DOHH2 (cell line): ENCODE data around the gene OSBPL8.

Experiments used
- H3F3A ChIP-seq: fragments of 200-600 bp; sonication (generic), shearing (Covaris generic); 2 replicates; pipeline ENCODE4 v1.6.0; 2016; ENCODE audit warnings: antibody characterized with exemption, mild to moderate bottlenecking; ENCODE audit not compliant: control insufficient read depth, insufficient read depth
- H3K27ac ChIP-seq: fragments of 200-600 bp; sonication (generic); 2 replicates; pipeline ENCODE4 v1.5.1; 2014; ENCODE audit warnings: low read depth, mild to moderate bottlenecking, low read length, moderate library complexity
- H3K27me3 ChIP-seq: fragments of 200-600 bp; sonication (generic); 2 replicates; pipeline ENCODE4 v1.6.1; 2014; ENCODE audit warnings: mild to moderate bottlenecking, low read length, mixed read lengths; ENCODE audit not compliant: control insufficient read depth
- H3K36me3 ChIP-seq: fragments of 200-600 bp; sonication (generic); 2 replicates; pipeline ENCODE4 v1.6.1; 2014; ENCODE audit warnings: mild to moderate bottlenecking, low read length, moderate library complexity, mixed read lengths; ENCODE audit not compliant: control insufficient read depth
- H3K4me1 ChIP-seq: fragments of 200-600 bp; sonication (generic); 2 replicates; pipeline ENCODE4 v1.6.1; 2014; ENCODE audit warnings: mild to moderate bottlenecking, low read length, mixed read lengths; ENCODE audit not compliant: control insufficient read depth
- H3K4me2 ChIP-seq: fragments of 200-600 bp; sonication (generic); 2 replicates; pipeline ENCODE4 v1.6.0; 2014; ENCODE audit warnings: mild to moderate bottlenecking, low read length, moderate library complexity
- H3K4me3 ChIP-seq: fragments of 200-600 bp; sonication (generic); 2 replicates; pipeline ENCODE4 v1.5.1; 2014; ENCODE audit warnings: mild to moderate bottlenecking, low read length, mixed read lengths
- H3K79me2 ChIP-seq: fragments of 200-600 bp; sonication (generic); 2 replicates; pipeline ENCODE4 v1.6.1; 2014; ENCODE audit warnings: mild to moderate bottlenecking, low read length, mixed read lengths; ENCODE audit not compliant: control insufficient read depth
- H3K9me2 ChIP-seq: fragments of 200-600 bp; sonication (generic); replicated peaks from 2 replicates; pipeline ENCODE4 v1.6.1; 2014; ENCODE audit warnings: mild to moderate bottlenecking, low read length, mixed read lengths; ENCODE audit not compliant: control insufficient read depth
- H3K9me3 ChIP-seq: fragments of 200-600 bp; sonication (generic); 2 replicates; pipeline ENCODE4 v1.6.1; 2014; ENCODE audit warnings: antibody characterized with exemption, low read length, mixed read lengths; ENCODE audit not compliant: control insufficient read depth, insufficient read depth
- H4K20me1 ChIP-seq: fragments of 200-600 bp; sonication (generic); 2 replicates; pipeline ENCODE4 v1.6.0; 2014; ENCODE audit warnings: low read depth, mild to moderate bottlenecking, antibody characterized with exemption, low read length, moderate library complexity; ENCODE audit not compliant: control insufficient read depth, insufficient read depth
- EZH2phosphoT487 ChIP-seq: fragments of 200-600 bp; sonication (generic); IDR thresholded peaks from 2 replicates; pipeline ENCODE4 v1.6.1; 2017; ENCODE audit warnings: borderline replicate concordance, mild to moderate bottlenecking, antibody characterized with exemption, low read length, moderate library complexity, mixed read lengths
- TF ChIP-seq, protein P1 (sequence below): fragments of 200-600 bp; sonication (generic); IDR thresholded peaks from one replicate; pipeline ENCODE4 v1.5.1; 2014; ENCODE audit warnings: antibody characterized with exemption, mild to moderate bottlenecking, low read depth, low read length; ENCODE audit not compliant: poor library complexity, severe bottlenecking

The OSBPL8 gene

DNA sequence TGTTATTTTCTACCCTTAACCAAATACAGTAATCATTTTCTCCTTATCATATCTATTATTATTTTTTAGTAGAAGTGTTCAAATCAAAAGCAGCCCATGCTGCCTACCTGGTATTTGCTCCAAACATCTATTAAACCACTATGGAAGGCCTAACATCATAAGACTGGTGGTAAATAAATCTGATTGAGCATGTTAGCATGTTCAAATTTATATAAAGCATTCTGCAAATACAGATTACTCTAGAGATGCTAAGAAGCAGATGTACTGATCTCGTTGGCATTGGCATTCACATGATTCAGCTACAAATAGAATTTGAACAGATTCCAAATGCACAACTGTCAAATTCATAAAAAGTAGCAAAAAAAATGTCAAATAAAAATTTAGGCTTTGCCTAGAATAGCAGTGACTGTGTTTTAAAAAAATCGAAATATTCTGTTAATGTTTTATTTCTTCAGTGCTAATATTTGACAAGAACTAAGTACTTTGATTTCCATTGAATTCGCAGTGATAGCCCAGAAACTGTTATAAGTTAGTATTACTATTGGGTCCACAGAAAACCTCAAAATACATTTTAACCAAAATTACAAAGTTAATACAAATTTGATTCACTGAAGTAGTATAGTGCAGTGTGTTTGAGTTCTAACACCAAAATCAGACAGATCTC is 9.4 kb upstream of the OSBPL8 start:
- Histone ChIP-seq H3K4me1 (peaks cover 3% of the 10 kb centered on the region; the same call in 1 of the 2 replicates), H3K36me3 (no peaks in the 10 kb centered on the region), H3K27ac (no peak overlapping the region), H3K9me3 (peaks cover 5% of the 10 kb centered on the region; the same call in 1 of the 2 replicates), H3K4me2 (no peak overlapping the region), H3K79me2 (no peaks in the 10 kb centered on the region), H3K9me2 (no peaks in the 10 kb centered on the region), H3K27me3 (no peaks in the 10 kb centered on the region), H3F3A (no peaks in the 10 kb centered on the region), H4K20me1 (no peaks in the 10 kb centered on the region), H3K4me3 (no peak overlapping the region)
- TF ChIP-seq, protein P1, sequence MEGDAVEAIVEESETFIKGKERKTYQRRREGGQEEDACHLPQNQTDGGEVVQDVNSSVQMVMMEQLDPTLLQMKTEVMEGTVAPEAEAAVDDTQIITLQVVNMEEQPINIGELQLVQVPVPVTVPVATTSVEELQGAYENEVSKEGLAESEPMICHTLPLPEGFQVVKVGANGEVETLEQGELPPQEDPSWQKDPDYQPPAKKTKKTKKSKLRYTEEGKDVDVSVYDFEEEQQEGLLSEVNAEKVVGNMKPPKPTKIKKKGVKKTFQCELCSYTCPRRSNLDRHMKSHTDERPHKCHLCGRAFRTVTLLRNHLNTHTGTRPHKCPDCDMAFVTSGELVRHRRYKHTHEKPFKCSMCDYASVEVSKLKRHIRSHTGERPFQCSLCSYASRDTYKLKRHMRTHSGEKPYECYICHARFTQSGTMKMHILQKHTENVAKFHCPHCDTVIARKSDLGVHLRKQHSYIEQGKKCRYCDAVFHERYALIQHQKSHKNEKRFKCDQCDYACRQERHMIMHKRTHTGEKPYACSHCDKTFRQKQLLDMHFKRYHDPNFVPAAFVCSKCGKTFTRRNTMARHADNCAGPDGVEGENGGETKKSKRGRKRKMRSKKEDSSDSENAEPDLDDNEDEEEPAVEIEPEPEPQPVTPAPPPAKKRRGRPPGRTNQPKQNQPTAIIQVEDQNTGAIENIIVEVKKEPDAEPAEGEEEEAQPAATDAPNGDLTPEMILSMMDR = no peak
- TF ChIP-seq EZH2phosphoT487 = no peak

DNA sequence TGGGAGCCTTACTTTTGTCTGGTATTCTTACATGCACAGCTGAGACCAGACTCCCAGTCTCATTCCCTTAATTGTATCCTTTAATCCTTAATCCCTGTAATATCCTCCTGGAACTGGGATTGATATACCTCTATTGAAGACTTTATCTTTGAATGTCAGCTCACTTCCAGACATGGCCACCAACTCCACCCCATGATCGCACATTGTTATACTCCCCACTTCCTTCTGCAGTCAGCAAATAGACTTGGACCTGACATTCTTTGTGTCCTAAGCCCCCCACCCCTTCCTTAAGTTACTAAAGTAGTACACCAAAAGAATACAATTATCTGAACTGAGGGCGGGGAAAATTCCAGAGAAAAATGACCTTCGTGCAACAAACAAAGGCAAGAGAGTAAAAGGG is 8.6 kb upstream of the OSBPL8 start:
- H3K4me3 ChIP-seq = no peak overlapping the region

DNA sequence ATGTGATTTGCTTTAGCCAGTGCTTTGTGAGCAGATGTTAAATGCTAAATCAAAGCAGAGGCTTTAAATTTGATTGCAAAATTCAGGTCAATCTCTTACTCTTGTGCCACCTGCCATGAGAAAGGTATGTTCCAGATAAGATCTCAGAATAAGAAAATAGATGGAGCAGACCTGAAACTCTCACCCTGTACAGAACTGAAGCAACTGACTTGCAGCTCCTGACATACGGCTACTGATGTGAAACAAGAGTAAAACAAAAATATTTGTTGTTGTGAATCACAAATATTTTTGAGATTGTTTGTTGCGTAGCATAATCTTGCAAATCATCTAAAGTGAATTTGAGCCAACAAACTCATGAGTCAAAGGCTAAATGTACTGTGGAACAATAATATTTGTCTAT is 3.5 kb upstream of the OSBPL8 start:
- Histone ChIP-seq H3K27me3 (no peaks in the 10 kb centered on the region), H3K36me3 (peaks cover 3% of the 10 kb centered on the region; the same call in 1 of the 2 replicates), H3K9me2 (no peaks in the 10 kb centered on the region), H4K20me1 (peaks cover 4% of the 10 kb centered on the region; the same call in 1 of the 2 replicates), H3K4me2 (no peak overlapping the region), H3K9me3 (no peaks in the 10 kb centered on the region), H3K4me1 (peaks cover 19% of the 10 kb centered on the region), H3K27ac (no peak overlapping the region), H3K4me3 (no peak overlapping the region), H3F3A (no peaks in the 10 kb centered on the region; the same call in 1 of the 2 replicates), H3K79me2 (peaks cover 13% of the 10 kb centered on the region)
- TF ChIP-seq EZH2phosphoT487 = no peak
- TF ChIP-seq, protein P1 = no peak

More for the DNA sequence above, 8.6 kb upstream of the OSBPL8 start:
- peaks cover 3% of the 10 kb centered on the region; the same call in 1 of the 2 replicates for H3K4me1 ChIP-seq
- H4K20me1 ChIP-seq = no peaks in the 10 kb centered on the region
- TF ChIP-seq, protein P1 = no peak
- TF ChIP-seq EZH2phosphoT487 = no peak
- H3K27me3 ChIP-seq = no peaks in the 10 kb centered on the region
- no peaks in the 10 kb centered on the region for H3K9me2 ChIP-seq
- H3K4me2 ChIP-seq = no peak overlapping the region
- no peak overlapping the region for H3K27ac ChIP-seq
- no peaks in the 10 kb centered on the region for H3K9me3 ChIP-seq
- H3K79me2 ChIP-seq = no peaks in the 10 kb centered on the region
- no peaks in the 10 kb centered on the region for H3F3A ChIP-seq
- no peaks in the 10 kb centered on the region for H3K36me3 ChIP-seq
